ENCODE data around the gene NFATC4. TPM values are rescaled to one million over a fixed set of nuclear protein-coding genes. Genes with fewer than 3 reads are reported as not detected.

NFATC4 gene
- total RNA-seq, 2 donors from 2014 or later, result 12.5 to 13.4 TPM

- DNase-seq (ENCODE audit: low spot score), result no peak
- no peak for TF ChIP-seq CTCF (IDR thresholded peaks at IDR 0.05)
Measured at GRCh38 chr14:24361326-24361725, 6.7 kb upstream of the NFATC4 start.

GRCh38 chr14:24362241-24362960, 5.6 kb upstream of the NFATC4 start:
- peaks cover 0 to 18% of the 10 kb centered on the region in 2 donors for H3K4me1 ChIP-seq
- H3K27ac ChIP-seq, result no peak overlapping the region
- no peak overlapping the region for H3K4me3 ChIP-seq
- H3K36me3 ChIP-seq, result no peaks in the 10 kb centered on the region
- no peaks in the 10 kb centered on the region for H3K9me3 ChIP-seq
- no peak for TF ChIP-seq CTCF (IDR thresholded peaks at IDR 0.05)
- H3K27me3 ChIP-seq, result no peaks in the 10 kb centered on the region
- DNase-seq (ENCODE audit: low spot score), result no peak

More at GRCh38 chr14:24361326-24361725, 6.7 kb upstream of the NFATC4 start:
- no peaks in the 10 kb centered on the region for H3K27me3 ChIP-seq
- peaks cover 0 to 12% of the 10 kb centered on the region in 2 donors for H3K4me1 ChIP-seq
- no peak overlapping the region for H3K27ac ChIP-seq
- no peak overlapping the region for H3K4me3 ChIP-seq
- H3K36me3 ChIP-seq, result no peaks in the 10 kb centered on the region
- no peaks in the 10 kb centered on the region for H3K9me3 ChIP-seq

GRCh38 chr14:24363401-24363800, 4.6 kb upstream of the NFATC4 start:
- no peak for TF ChIP-seq CTCF (IDR thresholded peaks at IDR 0.05)
- H3K27ac ChIP-seq, result no peak overlapping the region
- peaks cover 0 to 26% of the 10 kb centered on the region in 2 donors for H3K4me1 ChIP-seq
- H3K27me3 ChIP-seq, result peaks cover 0 to 3% of the 10 kb centered on the region in 2 donors
- H3K4me3 ChIP-seq, result no peak overlapping the region
- no peaks in the 10 kb centered on the region for H3K36me3 ChIP-seq
- DNase-seq (ENCODE audit: low spot score), result no peak
- no peaks in the 10 kb centered on the region for H3K9me3 ChIP-seq

- no peak for TF ChIP-seq CTCF (IDR thresholded peaks at IDR 0.05)
- no peak overlapping the region for H3K4me3 ChIP-seq
- H3K9me3 ChIP-seq, result no peaks in the 10 kb centered on the region
- peak overlapping the region in 1 of 2 donors; percentile 83 for H3K27ac ChIP-seq
- H3K4me1 ChIP-seq, result peaks cover 0 to 39% of the 10 kb centered on the region in 2 donors
- no peaks in the 10 kb centered on the region for H3K36me3 ChIP-seq
- DNase-seq (ENCODE audit: low spot score), result no peak
- H3K27me3 ChIP-seq, result peaks cover 0 to 4% of the 10 kb centered on the region in 2 donors
Measured at GRCh38 chr14:24364841-24365240, 3.1 kb upstream of the NFATC4 start.

- Histone ChIP-seq H3K9me3 (no peaks in the 10 kb centered on the region), H3K27me3 (peaks cover 0 to 4% of the 10 kb centered on the region in 2 donors), H3K4me3 (peak overlapping the region; percentile 59 to 60), H3K27ac (peak overlapping the region; percentile 83 to 93), H3K4me1 (peaks cover 0 to 48% of the 10 kb centered on the region in 2 donors), H3K36me3 (no peaks in the 10 kb centered on the region)
- TF ChIP-seq CTCF (IDR thresholded peaks at IDR 0.05), result peak; percentile 44 to 89
- peak; percentile 91 for DNase-seq (ENCODE audit: low spot score)
Measured at GRCh38 chr14:24365600-24366412, 2.2 kb upstream of the NFATC4 start.

Measured in right atrium auricular region (tissue), 2 donors.